ENCODE data around the gene PALM. TPM values are rescaled to one million over a fixed set of nuclear protein-coding genes. Genes with fewer than 3 reads are reported as not detected.

The PALM gene
- total RNA-seq, 1 experiment from 2014 or later, result 21.2 TPM

DNA sequence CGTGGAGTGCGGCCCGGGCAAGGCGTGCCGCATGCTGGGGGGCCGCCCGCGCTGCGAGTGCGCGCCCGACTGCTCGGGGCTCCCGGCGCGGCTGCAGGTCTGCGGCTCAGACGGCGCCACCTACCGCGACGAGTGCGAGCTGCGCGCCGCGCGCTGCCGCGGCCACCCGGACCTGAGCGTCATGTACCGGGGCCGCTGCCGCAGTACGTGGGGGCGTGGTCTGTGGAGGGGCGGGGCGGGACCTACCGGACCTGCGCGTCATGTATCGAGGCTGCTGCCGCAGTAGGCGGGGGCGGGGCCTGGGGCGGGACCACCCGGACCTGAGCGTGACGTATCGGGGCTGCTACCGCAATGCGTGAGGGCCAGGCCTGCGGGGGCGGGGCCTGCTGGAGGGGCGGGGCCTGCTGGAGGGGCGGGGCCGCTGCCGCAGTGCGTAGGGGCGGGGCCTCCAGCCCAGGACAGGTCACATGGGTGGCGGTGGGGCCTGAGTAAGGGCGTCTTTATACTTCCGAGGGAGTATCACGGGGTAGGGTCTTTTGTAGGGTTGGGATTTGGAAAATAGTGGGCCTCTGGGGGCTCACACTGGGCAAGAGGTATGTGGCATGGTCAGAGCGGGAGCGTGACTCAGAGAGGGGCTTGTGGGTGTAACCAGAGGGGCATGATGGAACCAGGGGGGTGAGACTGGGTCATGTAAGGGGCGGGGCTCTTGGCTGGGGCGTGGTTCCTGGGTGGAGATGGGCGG lies 28.3 kb upstream of the PALM start:
- ChIA-PET POLR2A (ENCODE audit: low non-redundant PET) (interaction anchor here (0.6 to 0.9 kb wide), 5 partner anchors 33 to 118 kb away, joined by 3 to 9 read pairs (median 3); no protein-coding TSS in a partner anchor), CTCF (interaction anchor here (0.6 to 1.0 kb wide), 2 partner anchors 12 to 28 kb away, joined by 3 to 6 read pairs; partner anchors contain the start of gene PALM)
- peaks cover 24% of the 10 kb centered on the region for H3K4me1 ChIP-seq (ENCODE audit: insufficient read depth, low read length, poor library complexity, severe bottlenecking)
- H3K9me3 ChIP-seq (ENCODE audit: low read depth, low read length, poor library complexity, severe bottlenecking), result no peaks in the 10 kb centered on the region
- H3K27me3 ChIP-seq (replicated peaks; ENCODE audit: insufficient read depth, low read depth, low read length, poor library complexity), result peaks cover 7% of the 10 kb centered on the region
- no peaks in the 10 kb centered on the region for H3K36me3 ChIP-seq (ENCODE audit: insufficient read depth, low read length, poor library complexity, severe bottlenecking)
- TF ChIP-seq EZH2 (IDR thresholded peaks at IDR 0.05; ENCODE audit: borderline replicate concordance, low read depth, low read length, poor library complexity, severe bottlenecking), result no peak
- TF ChIP-seq, protein P1, sequence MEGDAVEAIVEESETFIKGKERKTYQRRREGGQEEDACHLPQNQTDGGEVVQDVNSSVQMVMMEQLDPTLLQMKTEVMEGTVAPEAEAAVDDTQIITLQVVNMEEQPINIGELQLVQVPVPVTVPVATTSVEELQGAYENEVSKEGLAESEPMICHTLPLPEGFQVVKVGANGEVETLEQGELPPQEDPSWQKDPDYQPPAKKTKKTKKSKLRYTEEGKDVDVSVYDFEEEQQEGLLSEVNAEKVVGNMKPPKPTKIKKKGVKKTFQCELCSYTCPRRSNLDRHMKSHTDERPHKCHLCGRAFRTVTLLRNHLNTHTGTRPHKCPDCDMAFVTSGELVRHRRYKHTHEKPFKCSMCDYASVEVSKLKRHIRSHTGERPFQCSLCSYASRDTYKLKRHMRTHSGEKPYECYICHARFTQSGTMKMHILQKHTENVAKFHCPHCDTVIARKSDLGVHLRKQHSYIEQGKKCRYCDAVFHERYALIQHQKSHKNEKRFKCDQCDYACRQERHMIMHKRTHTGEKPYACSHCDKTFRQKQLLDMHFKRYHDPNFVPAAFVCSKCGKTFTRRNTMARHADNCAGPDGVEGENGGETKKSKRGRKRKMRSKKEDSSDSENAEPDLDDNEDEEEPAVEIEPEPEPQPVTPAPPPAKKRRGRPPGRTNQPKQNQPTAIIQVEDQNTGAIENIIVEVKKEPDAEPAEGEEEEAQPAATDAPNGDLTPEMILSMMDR (conservative IDR thresholded peaks at IDR 0.05; ENCODE audit: low read depth, low read length), result peak; percentile 52
- peak; percentile 98 for DNase-seq (ENCODE audit: low spot score)
- peak overlapping the region; percentile 94 for H3K4me3 ChIP-seq (ENCODE audit: low read depth, low read length, poor library complexity, severe bottlenecking)
- intact Hi-C loops (cut with micrococcal nuclease; ENCODE audit: unreplicated experiment), result no loop called here
- BruUV-seq (replicated peaks), result no TSS peak
- H3K27ac ChIP-seq (ENCODE audit: low read depth, low read length, poor library complexity, severe bottlenecking), result peak overlapping the region; percentile 97

DNA sequence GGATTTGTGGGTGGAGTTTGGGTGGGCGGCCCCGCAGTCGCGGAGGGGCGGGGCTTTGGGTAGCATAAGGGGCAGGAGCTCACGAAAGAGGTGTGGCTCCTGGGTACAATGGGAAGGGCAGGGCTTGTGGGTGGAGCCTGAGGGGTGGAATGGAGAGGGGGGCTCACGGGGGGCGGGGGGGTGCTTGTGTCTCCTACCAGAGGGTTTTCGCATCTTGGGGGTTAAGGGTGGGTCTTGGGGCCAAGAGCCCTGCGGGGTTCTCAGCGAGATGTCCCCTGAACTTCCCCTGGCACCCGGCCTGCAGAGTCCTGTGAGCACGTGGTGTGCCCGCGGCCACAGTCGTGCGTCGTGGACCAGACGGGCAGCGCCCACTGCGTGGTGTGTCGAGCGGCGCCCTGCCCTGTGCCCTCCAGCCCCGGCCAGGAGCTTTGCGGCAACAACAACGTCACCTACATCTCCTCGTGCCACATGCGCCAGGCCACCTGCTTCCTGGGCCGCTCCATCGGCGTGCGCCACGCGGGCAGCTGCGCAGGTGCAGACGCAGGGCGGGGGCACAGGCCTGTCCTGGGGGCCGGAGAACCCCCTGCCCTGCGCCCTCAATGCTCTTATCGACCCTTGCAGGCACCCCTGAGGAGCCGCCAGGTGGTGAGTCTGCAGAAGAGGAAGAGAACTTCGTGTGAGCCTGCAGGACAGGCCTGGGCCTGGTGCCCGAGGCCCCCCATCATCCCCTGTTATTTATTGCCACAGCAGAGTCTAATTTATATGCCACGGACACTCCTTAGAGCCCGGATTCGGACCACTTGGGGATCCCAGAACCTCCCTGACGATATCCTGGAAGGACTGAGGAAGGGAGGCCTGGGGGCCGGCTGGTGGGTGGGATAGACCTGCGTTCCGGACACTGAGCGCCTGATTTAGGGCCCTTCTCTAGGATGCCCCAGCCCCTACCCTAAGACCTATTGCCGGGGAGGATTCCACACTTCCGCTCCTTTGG lies 27.4 kb upstream of the PALM start:
- BruUV-seq (replicated peaks), result no TSS peak
- H3K4me3 ChIP-seq (ENCODE audit: low read depth, low read length, poor library complexity, severe bottlenecking), result peak overlapping the region; percentile 94
- peaks cover 6% of the 10 kb centered on the region for H3K27me3 ChIP-seq (replicated peaks; ENCODE audit: insufficient read depth, low read depth, low read length, poor library complexity)
- DNase-seq (ENCODE audit: low spot score), result peak; percentile 92
- H3K4me1 ChIP-seq (ENCODE audit: insufficient read depth, low read length, poor library complexity, severe bottlenecking), result peaks cover 19% of the 10 kb centered on the region
- H3K9me3 ChIP-seq (ENCODE audit: low read depth, low read length, poor library complexity, severe bottlenecking), result no peaks in the 10 kb centered on the region
- no peaks in the 10 kb centered on the region for H3K36me3 ChIP-seq (ENCODE audit: insufficient read depth, low read length, poor library complexity, severe bottlenecking)
- ChIA-PET POLR2A (ENCODE audit: low non-redundant PET) (interaction anchor here (0.6 to 0.7 kb wide), 3 partner anchors 58 to 117 kb away, joined by 3 to 9 read pairs (median 3); no protein-coding TSS in a partner anchor), CTCF (interaction anchor here (0.6 to 1.0 kb wide), 2 partner anchors 13 to 27 kb away, joined by 3 to 6 read pairs; partner anchors contain the start of gene PALM)
- intact Hi-C loops (cut with micrococcal nuclease; ENCODE audit: unreplicated experiment), result no loop called here
- peak overlapping the region; percentile 97 for H3K27ac ChIP-seq (ENCODE audit: low read depth, low read length, poor library complexity, severe bottlenecking)
- TF ChIP-seq, protein P1 (conservative IDR thresholded peaks at IDR 0.05; ENCODE audit: low read depth, low read length), result no peak
- TF ChIP-seq EZH2 (IDR thresholded peaks at IDR 0.05; ENCODE audit: borderline replicate concordance, low read depth, low read length, poor library complexity, severe bottlenecking), result no peak

- no peaks in the 10 kb centered on the region for H3K36me3 ChIP-seq (ENCODE audit: insufficient read depth, low read length, poor library complexity, severe bottlenecking)
- CTCF ChIA-PET, result no interaction called here
Measured at GRCh38 chr19:682678-683320, 25.9 kb upstream of the PALM start.

More at GRCh38 chr19:682678-683320, 25.9 kb upstream of the PALM start:
- Histone ChIP-seq H3K4me3 (ENCODE audit: low read depth, low read length, poor library complexity, severe bottlenecking) (no peak overlapping the region), H3K4me1 (ENCODE audit: insufficient read depth, low read length, poor library complexity, severe bottlenecking) (peaks cover 6% of the 10 kb centered on the region), H3K27ac (ENCODE audit: low read depth, low read length, poor library complexity, severe bottlenecking) (no peak overlapping the region), H3K9me3 (ENCODE audit: low read depth, low read length, poor library complexity, severe bottlenecking) (no peaks in the 10 kb centered on the region), H3K27me3 (replicated peaks; ENCODE audit: insufficient read depth, low read depth, low read length, poor library complexity) (no peaks in the 10 kb centered on the region)
- no peak for DNase-seq (ENCODE audit: low spot score)
- intact Hi-C loops (cut with micrococcal nuclease; ENCODE audit: unreplicated experiment), result no loop called here
- no TSS peak for BruUV-seq (replicated peaks)
- TF ChIP-seq EZH2 (IDR thresholded peaks at IDR 0.05; ENCODE audit: borderline replicate concordance, low read depth, low read length, poor library complexity, severe bottlenecking), result no peak
- TF ChIP-seq, protein P1 (conservative IDR thresholded peaks at IDR 0.05; ENCODE audit: low read depth, low read length), result no peak
- POLR2A ChIA-PET (ENCODE audit: low non-redundant PET), result no interaction called here
